Measurements from ENCODE around the gene PTH1R. TPM values are rescaled to one million over a fixed set of nuclear protein-coding genes. Genes with fewer than 3 reads are reported as not detected.

PTH1R gene
- polyA plus RNA-seq, 1 donor (not counting 4 experiments of a cell fraction or from before 2014, with no cell fraction given): not detected

DNA sequence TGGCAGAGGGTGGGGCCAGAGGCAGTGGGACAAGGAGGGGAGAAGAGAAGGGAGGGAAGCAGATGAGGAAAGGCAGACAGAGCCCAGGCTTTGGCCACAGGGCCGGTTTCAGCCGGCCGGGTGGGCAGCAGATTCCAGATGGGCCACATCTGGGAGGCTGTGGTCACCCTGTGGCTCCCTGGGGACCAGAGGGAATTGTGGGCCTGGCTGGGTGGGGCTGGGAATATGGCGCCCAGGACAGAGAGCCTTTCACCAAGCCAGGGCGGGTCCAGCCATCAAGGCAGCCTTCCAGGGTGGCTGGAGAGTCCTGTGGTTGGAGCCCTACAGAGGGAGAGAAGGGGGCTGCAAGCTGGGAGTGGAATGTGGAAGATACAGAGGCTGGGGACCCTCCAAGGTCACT is 18.9 kb downstream of the PTH1R start:
- DNase-seq (ENCODE audit: low read depth, low spot score) (no peak), FAIRE-seq (no peak)
- Histone ChIP-seq H2AFZ (ENCODE audit: control insufficient read depth, low read length) (no peak overlapping the region), H3K27me3 (ENCODE audit: control insufficient read depth, extremely low read depth, insufficient read depth, low read length) (peaks cover 52% of the 10 kb centered on the region), H3K27ac (ENCODE audit: control insufficient read depth, insufficient read depth, low read length) (no peak overlapping the region), H3K9me1 (ENCODE audit: control insufficient read depth, extremely low read depth, insufficient read depth, low read length) (no peaks in the 10 kb centered on the region), H4K20me1 (ENCODE audit: control insufficient read depth, extremely low read depth, insufficient read depth, low read length) (no peaks in the 10 kb centered on the region), H3K4me2 (ENCODE audit: control insufficient read depth, extremely low read depth, insufficient read depth, low read depth, low read length) (no peak overlapping the region), H3K9me3 (ENCODE audit: control insufficient read depth, low read depth, low read length) (no peaks in the 10 kb centered on the region), H3K36me3 (ENCODE audit: control insufficient read depth in 2 of 2, extremely low read depth in 1 of 2, insufficient read depth in 2 of 2, low read length in 2 of 2) (no peaks in the 10 kb centered on the region), H3K4me3 (ENCODE audit: control insufficient read depth in 2 of 3, extremely low read depth in 1 of 3, insufficient read depth in 2 of 3, low read depth in 1 of 3, low read length in 3 of 3) (no peak overlapping the region), H3K4me1 (ENCODE audit: control insufficient read depth, extremely low read depth, insufficient read depth, low read length) (peaks cover 5% of the 10 kb centered on the region), H3K79me2 (ENCODE audit: control insufficient read depth, insufficient read depth, low read length) (no peaks in the 10 kb centered on the region), H3K9ac (ENCODE audit: control insufficient read depth, extremely low read depth, insufficient read depth, low read length) (no peak overlapping the region)
- dilution Hi-C loops (cut with MboI; ENCODE audit: extremely low pct_ligation_motif_present, low sequenced_read_pairs): no loop called here
- TF ChIP-seq, protein P1, sequence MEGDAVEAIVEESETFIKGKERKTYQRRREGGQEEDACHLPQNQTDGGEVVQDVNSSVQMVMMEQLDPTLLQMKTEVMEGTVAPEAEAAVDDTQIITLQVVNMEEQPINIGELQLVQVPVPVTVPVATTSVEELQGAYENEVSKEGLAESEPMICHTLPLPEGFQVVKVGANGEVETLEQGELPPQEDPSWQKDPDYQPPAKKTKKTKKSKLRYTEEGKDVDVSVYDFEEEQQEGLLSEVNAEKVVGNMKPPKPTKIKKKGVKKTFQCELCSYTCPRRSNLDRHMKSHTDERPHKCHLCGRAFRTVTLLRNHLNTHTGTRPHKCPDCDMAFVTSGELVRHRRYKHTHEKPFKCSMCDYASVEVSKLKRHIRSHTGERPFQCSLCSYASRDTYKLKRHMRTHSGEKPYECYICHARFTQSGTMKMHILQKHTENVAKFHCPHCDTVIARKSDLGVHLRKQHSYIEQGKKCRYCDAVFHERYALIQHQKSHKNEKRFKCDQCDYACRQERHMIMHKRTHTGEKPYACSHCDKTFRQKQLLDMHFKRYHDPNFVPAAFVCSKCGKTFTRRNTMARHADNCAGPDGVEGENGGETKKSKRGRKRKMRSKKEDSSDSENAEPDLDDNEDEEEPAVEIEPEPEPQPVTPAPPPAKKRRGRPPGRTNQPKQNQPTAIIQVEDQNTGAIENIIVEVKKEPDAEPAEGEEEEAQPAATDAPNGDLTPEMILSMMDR (optimal IDR thresholded peaks at IDR 0.05 in 1 of 3, IDR thresholded peaks at IDR 0.05 in 1 of 3, conservative IDR thresholded peaks at IDR 0.05 in 1 of 3; ENCODE audit: extremely low read depth in 1 of 3, insufficient read depth in 2 of 3, low read length in 3 of 3): no peak

DNA sequence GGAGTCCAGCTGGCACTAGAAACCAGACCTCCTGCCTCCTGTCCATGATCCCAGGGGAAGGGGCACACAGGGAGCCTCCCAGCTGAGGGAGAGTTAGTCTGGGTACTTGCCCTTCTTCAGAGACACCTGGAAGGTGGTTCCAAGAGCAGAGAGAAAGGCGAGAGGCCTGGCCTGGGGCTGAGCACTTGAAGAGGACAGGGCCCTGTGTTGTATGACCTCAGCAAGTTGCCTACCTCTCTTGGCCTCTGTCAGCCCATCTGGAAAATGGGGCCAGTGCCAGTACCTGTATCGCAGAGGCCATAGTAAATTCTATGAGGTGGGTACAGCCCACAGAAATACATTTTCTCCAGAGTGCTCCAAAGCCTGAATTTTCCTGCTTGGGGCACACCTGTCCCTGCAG is 19.5 kb downstream of the PTH1R start:
- H3K9ac ChIP-seq (ENCODE audit: control insufficient read depth, extremely low read depth, insufficient read depth, low read length): no peak overlapping the region
- TF ChIP-seq, protein P1 (optimal IDR thresholded peaks at IDR 0.05 in 1 of 3, IDR thresholded peaks at IDR 0.05 in 1 of 3, conservative IDR thresholded peaks at IDR 0.05 in 1 of 3; ENCODE audit: extremely low read depth in 1 of 3, insufficient read depth in 2 of 3, low read length in 3 of 3): no peak
- no peak for TF ChIP-seq EZH2 (IDR thresholded peaks at IDR 0.05; ENCODE audit: low read length)
- no peak overlapping the region for H3K4me2 ChIP-seq (ENCODE audit: control insufficient read depth, extremely low read depth, insufficient read depth, low read depth, low read length)
- no peak overlapping the region for H3K4me3 ChIP-seq (ENCODE audit: control insufficient read depth in 2 of 3, extremely low read depth in 1 of 3, insufficient read depth in 2 of 3, low read depth in 1 of 3, low read length in 3 of 3)
- no peaks in the 10 kb centered on the region for H3K9me3 ChIP-seq (ENCODE audit: control insufficient read depth, low read depth, low read length)
- H3K4me1 ChIP-seq (ENCODE audit: control insufficient read depth, extremely low read depth, insufficient read depth, low read length): peaks cover 5% of the 10 kb centered on the region
- FAIRE-seq (no peak), DNase-seq (ENCODE audit: low read depth, low spot score) (no peak)
- H3K79me2 ChIP-seq (ENCODE audit: control insufficient read depth, insufficient read depth, low read length): no peaks in the 10 kb centered on the region
- H3K27me3 ChIP-seq (ENCODE audit: control insufficient read depth, extremely low read depth, insufficient read depth, low read length): peaks cover 46% of the 10 kb centered on the region
- H2AFZ ChIP-seq (ENCODE audit: control insufficient read depth, low read length): no peak overlapping the region
- no peaks in the 10 kb centered on the region for H3K36me3 ChIP-seq (ENCODE audit: control insufficient read depth in 2 of 2, extremely low read depth in 1 of 2, insufficient read depth in 2 of 2, low read length in 2 of 2)
- H4K20me1 ChIP-seq (ENCODE audit: control insufficient read depth, extremely low read depth, insufficient read depth, low read length): no peaks in the 10 kb centered on the region
- H3K9me1 ChIP-seq (ENCODE audit: control insufficient read depth, extremely low read depth, insufficient read depth, low read length): no peaks in the 10 kb centered on the region
- no peak overlapping the region for H3K27ac ChIP-seq (ENCODE audit: control insufficient read depth, insufficient read depth, low read length)
- dilution Hi-C loops (cut with MboI; ENCODE audit: extremely low pct_ligation_motif_present, low sequenced_read_pairs): no loop called here
